ENCODE results near the gene NOTCH1.

NOTCH1 gene

GRCh38 chr9:136507992-136508375, 37.9 kb downstream of the NOTCH1 start:
- no peaks in the 10 kb centered on the region for H4K20me1 ChIP-seq (ENCODE audit: low read depth, low read length)
- no peaks in the 10 kb centered on the region for H3K9me3 ChIP-seq (ENCODE audit: insufficient read depth, low read length)
- H3K79me2 ChIP-seq (ENCODE audit: insufficient read depth, low read length) = no peaks in the 10 kb centered on the region
- H3K4me2 ChIP-seq (ENCODE audit: low read depth, low read length, poor library complexity, severe bottlenecking) = no peak overlapping the region
- TF ChIP-seq EZH2phosphoT487 (conservative IDR thresholded peaks at IDR 0.05; ENCODE audit: low read length) = no peak
- TF ChIP-seq, protein P1, sequence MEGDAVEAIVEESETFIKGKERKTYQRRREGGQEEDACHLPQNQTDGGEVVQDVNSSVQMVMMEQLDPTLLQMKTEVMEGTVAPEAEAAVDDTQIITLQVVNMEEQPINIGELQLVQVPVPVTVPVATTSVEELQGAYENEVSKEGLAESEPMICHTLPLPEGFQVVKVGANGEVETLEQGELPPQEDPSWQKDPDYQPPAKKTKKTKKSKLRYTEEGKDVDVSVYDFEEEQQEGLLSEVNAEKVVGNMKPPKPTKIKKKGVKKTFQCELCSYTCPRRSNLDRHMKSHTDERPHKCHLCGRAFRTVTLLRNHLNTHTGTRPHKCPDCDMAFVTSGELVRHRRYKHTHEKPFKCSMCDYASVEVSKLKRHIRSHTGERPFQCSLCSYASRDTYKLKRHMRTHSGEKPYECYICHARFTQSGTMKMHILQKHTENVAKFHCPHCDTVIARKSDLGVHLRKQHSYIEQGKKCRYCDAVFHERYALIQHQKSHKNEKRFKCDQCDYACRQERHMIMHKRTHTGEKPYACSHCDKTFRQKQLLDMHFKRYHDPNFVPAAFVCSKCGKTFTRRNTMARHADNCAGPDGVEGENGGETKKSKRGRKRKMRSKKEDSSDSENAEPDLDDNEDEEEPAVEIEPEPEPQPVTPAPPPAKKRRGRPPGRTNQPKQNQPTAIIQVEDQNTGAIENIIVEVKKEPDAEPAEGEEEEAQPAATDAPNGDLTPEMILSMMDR (IDR thresholded peaks at IDR 0.05; ENCODE audit: insufficient read depth, low read length, poor library complexity, severe bottlenecking) = no peak
- no peaks in the 10 kb centered on the region for H3F3A ChIP-seq (ENCODE audit: insufficient read depth)
- no peaks in the 10 kb centered on the region for H3K36me3 ChIP-seq (ENCODE audit: low read length)
- H3K27me3 ChIP-seq (ENCODE audit: low read length) = no peaks in the 10 kb centered on the region
- no peaks in the 10 kb centered on the region for H3K9me2 ChIP-seq (replicated peaks; ENCODE audit: insufficient read depth, low read length)
- H3K4me3 ChIP-seq (ENCODE audit: insufficient read depth, low read length, poor library complexity, severe bottlenecking) = no peak overlapping the region
- H3K27ac ChIP-seq (ENCODE audit: low read depth, low read length) = no peak overlapping the region
- H2AFZ ChIP-seq (ENCODE audit: low read depth, low read length, severe bottlenecking) = no peak overlapping the region
- no peak overlapping the region for H3K9ac ChIP-seq (ENCODE audit: low read length)

- no peak overlapping the region for H3K4me2 ChIP-seq (ENCODE audit: low read depth, low read length, poor library complexity, severe bottlenecking)
- H3K79me2 ChIP-seq (ENCODE audit: insufficient read depth, low read length) = no peaks in the 10 kb centered on the region
- no peak overlapping the region for H3K4me3 ChIP-seq (ENCODE audit: insufficient read depth, low read length, poor library complexity, severe bottlenecking)
- H3K9me2 ChIP-seq (replicated peaks; ENCODE audit: insufficient read depth, low read length) = no peaks in the 10 kb centered on the region
- H3K36me3 ChIP-seq (ENCODE audit: low read length) = no peaks in the 10 kb centered on the region
- H4K20me1 ChIP-seq (ENCODE audit: low read depth, low read length) = no peaks in the 10 kb centered on the region
- no peaks in the 10 kb centered on the region for H3F3A ChIP-seq (ENCODE audit: insufficient read depth)
- TF ChIP-seq EZH2phosphoT487 (conservative IDR thresholded peaks at IDR 0.05; ENCODE audit: low read length) = no peak
- TF ChIP-seq, protein P1 (IDR thresholded peaks at IDR 0.05; ENCODE audit: insufficient read depth, low read length, poor library complexity, severe bottlenecking) = no peak
- no peak overlapping the region for H2AFZ ChIP-seq (ENCODE audit: low read depth, low read length, severe bottlenecking)
- H3K9me3 ChIP-seq (ENCODE audit: insufficient read depth, low read length) = no peaks in the 10 kb centered on the region
- H3K27ac ChIP-seq (ENCODE audit: low read depth, low read length) = no peak overlapping the region
- no peaks in the 10 kb centered on the region for H3K27me3 ChIP-seq (ENCODE audit: low read length)
- H3K9ac ChIP-seq (ENCODE audit: low read length) = no peak overlapping the region
These were observed 38.4 kb downstream of the NOTCH1 start for GRCh38 chr9:136507221-136507991.

- no peak overlapping the region for H3K9ac ChIP-seq (ENCODE audit: low read length)
- H4K20me1 ChIP-seq (ENCODE audit: low read depth, low read length) = no peaks in the 10 kb centered on the region
- H3K27me3 ChIP-seq (ENCODE audit: low read length) = no peaks in the 10 kb centered on the region
- H3K9me3 ChIP-seq (ENCODE audit: insufficient read depth, low read length) = no peaks in the 10 kb centered on the region
- H3K9me2 ChIP-seq (replicated peaks; ENCODE audit: insufficient read depth, low read length) = no peaks in the 10 kb centered on the region
- H3K79me2 ChIP-seq (ENCODE audit: insufficient read depth, low read length) = no peaks in the 10 kb centered on the region
- no peak overlapping the region for H3K4me2 ChIP-seq (ENCODE audit: low read depth, low read length, poor library complexity, severe bottlenecking)
- H3K27ac ChIP-seq (ENCODE audit: low read depth, low read length) = no peak overlapping the region
- H3F3A ChIP-seq (ENCODE audit: insufficient read depth) = no peaks in the 10 kb centered on the region
- TF ChIP-seq, protein P1 (IDR thresholded peaks at IDR 0.05; ENCODE audit: insufficient read depth, low read length, poor library complexity, severe bottlenecking) = no peak
- no peak for TF ChIP-seq EZH2phosphoT487 (conservative IDR thresholded peaks at IDR 0.05; ENCODE audit: low read length)
- no peaks in the 10 kb centered on the region for H3K36me3 ChIP-seq (ENCODE audit: low read length)
- H3K4me3 ChIP-seq (ENCODE audit: insufficient read depth, low read length, poor library complexity, severe bottlenecking) = no peak overlapping the region
- no peak overlapping the region for H2AFZ ChIP-seq (ENCODE audit: low read depth, low read length, severe bottlenecking)
These were observed 39.4 kb downstream of the NOTCH1 start for GRCh38 chr9:136506425-136506824.
